Measurements from ENCODE around the gene BCL2L15. TPM values are rescaled to one million over a fixed set of nuclear protein-coding genes. Genes with fewer than 3 reads are reported as not detected.
A peak's percentile ranks its signal among the peaks of the same experiment; 100 is the strongest.

BCL2L15 gene
- total RNA-seq, 2 experiments from 2014 or later, result 0.98 to 1.1 TPM

DNA sequence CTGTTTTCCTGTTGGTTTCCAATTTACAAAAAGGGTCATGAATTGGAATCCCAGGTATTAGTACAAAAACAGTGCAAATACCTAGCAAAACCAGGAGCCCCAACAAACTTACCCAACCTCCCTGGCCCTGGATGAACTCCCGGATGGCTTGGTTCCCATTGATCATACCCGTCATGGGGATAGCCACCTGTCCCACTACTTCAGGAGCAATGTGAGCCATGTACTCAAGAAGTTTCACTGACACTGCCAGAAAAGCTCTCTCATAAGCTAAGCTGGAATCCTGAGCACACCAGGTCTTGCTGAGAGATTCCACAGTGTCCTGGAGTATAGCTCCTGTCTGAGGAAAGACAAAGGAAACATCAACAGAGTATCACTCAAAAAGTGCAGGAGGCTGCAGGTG is 5.7 kb downstream of the BCL2L15 start:
- Mint-ChIP-seq H3K9me3 (peaks cover 5% of the 10 kb centered on the region), H3K4me1 (peaks cover 42% of the 10 kb centered on the region), H3K27ac (peak overlapping the region; percentile 66), H3K36me3 (ENCODE audit: low read depth) (peaks cover 16% of the 10 kb centered on the region), H3K27me3 (no peaks in the 10 kb centered on the region), H3K4me3 (no peak overlapping the region)
- ChIA-PET CTCF (interaction anchor here (1.7 to 2.9 kb wide), 4 partner anchors 9 to 50 kb away, joined by 5 to 10 read pairs (median 6); no protein-coding TSS in a partner anchor), POLR2A (no interaction called here)
- no peak for DNase-seq

DNA sequence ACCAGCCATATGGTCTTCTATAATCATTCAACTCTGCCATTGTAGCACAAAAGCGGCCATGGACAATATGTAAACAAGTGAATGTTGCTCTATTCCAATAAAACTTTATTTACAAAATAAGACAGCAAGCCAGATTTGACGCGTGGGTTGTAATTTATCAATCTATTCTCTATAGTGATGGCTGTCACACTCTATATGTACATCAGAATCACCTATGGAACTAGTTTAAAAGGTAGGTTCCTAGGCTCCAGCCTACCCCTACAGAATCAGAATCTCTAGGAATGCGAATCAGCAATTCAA is 7.7 kb downstream of the BCL2L15 start:
- ChIA-PET CTCF (interaction anchor here (1.1 to 2.9 kb wide), 5 partner anchors 9 to 24 kb away, joined by 3 to 10 read pairs (median 4); no protein-coding TSS in a partner anchor), POLR2A (no interaction called here)
- Mint-ChIP-seq H3K27me3 (no peaks in the 10 kb centered on the region), H3K36me3 (ENCODE audit: low read depth) (peaks cover 16% of the 10 kb centered on the region), H3K9me3 (peaks cover 5% of the 10 kb centered on the region), H3K4me3 (no peak overlapping the region), H3K4me1 (peaks cover 51% of the 10 kb centered on the region), H3K27ac (peak overlapping the region; percentile 37)
- DNase-seq, result no peak

DNA sequence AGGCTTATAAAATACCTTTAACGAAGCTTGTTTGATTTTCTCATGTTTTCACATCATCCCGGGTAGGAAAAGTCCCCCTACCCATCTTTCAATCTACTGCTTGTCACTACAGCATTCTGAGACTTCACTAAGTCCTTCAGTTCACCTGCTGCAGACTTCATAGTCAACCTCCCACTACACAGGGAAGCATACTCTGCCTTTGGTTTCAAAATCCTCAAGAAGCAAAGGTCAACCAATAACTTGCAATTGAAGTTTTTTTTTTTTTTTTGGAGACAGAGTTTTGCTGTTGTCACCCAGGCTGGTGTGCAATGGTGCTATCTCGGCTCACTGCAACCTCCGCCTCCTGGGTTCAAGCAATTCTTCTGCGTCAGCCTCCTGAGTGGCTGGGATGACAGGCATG is 11.2 kb downstream of the BCL2L15 start:
- Mint-ChIP-seq H3K4me1 (peaks cover 70% of the 10 kb centered on the region), H3K27ac (no peak overlapping the region), H3K4me3 (no peak overlapping the region), H3K27me3 (no peaks in the 10 kb centered on the region), H3K9me3 (peaks cover 5% of the 10 kb centered on the region), H3K36me3 (ENCODE audit: low read depth) (peaks cover 16% of the 10 kb centered on the region)
- CTCF ChIA-PET, result interaction anchor here (0.8 to 2.2 kb wide), 9 partner anchors 12 to 64 kb away, joined by 3 to 7 read pairs (median 5); partner anchors contain the start of genes AP4B1 and BCL2L15
- POLR2A ChIA-PET, result interaction anchor here (1.5 kb wide), 1 partner anchor 28 kb away, joined by 6 read pairs; no protein-coding TSS in a partner anchor
- DNase-seq, result no peak

DNA sequence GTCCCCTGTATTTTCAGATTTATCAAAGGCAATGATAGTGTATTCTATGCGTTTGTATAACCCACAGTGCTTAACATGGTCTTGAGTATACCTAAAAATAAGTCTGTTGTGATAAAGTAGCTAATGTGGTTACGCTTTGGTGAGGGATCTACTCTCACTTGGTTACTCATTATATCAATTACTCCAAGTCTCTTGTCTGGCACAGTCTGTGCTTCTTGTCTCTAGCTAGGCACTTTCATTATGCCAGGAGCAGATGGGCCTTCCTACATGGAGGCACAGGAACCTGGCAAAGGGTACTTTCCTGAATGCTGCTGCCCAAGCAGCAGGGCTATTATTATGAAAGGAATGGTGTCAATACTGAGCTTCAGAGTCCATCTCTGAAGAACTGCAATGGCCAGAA is 11.7 kb downstream of the BCL2L15 start:
- Mint-ChIP-seq H3K36me3 (ENCODE audit: low read depth) (peaks cover 16% of the 10 kb centered on the region), H3K4me3 (no peak overlapping the region), H3K9me3 (peaks cover 5% of the 10 kb centered on the region), H3K4me1 (peaks cover 65% of the 10 kb centered on the region), H3K27ac (no peak overlapping the region), H3K27me3 (no peaks in the 10 kb centered on the region)
- ChIA-PET POLR2A (interaction anchor here (1.5 kb wide), 1 partner anchor 28 kb away, joined by 6 read pairs; no protein-coding TSS in a partner anchor), CTCF (interaction anchor here (0.8 to 2.2 kb wide), 9 partner anchors 12 to 65 kb away, joined by 3 to 7 read pairs (median 5); partner anchors contain the start of genes AP4B1 and BCL2L15)
- no peak for DNase-seq

DNA sequence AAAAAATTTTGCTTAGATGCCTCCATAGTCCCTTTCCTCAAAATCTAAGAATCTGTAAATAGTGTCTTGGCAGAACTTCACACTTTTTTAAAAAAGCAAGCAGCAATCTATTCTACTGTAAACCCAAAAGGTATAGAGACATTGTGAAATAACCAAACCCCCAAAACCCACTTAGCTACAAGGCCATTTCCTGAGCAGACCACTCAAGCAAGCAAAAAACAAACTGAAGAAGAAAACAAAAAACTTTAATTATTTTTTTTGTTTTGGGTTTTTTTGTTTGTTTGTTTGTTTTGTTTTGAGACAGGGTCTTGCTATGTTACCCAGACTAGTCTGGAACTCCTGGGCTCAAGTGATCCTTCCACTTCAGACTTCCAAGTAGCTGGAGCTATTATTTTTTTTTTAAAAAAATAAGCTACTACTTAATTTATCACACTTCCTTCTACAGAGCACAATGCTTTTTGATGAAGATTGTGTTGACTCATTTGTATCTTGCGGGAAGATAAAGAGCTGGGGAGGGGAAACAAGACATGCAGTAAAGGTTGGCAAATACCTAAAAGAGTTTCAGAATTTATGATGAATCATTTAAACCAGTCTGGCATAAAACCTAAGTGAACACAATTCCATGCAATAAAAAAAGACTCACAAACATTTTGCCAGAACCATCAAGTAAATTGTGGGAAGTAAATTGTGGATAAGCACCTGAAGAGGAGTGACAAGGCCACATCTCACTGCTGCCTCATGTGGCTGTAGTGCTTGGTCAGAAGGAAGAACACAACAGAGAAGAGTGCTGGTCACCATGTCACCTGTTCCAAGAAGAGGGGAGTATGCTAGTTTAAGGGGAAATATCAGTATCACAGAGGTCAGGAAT is 13.1 kb downstream of the BCL2L15 start:
- POLR2A ChIA-PET, result interaction anchor here (1.2 kb wide), 1 partner anchor 30 kb away, joined by 4 read pairs; the partner anchor contains the start of gene AP4B1
- Mint-ChIP-seq H3K4me3 (no peak overlapping the region), H3K4me1 (peaks cover 63% of the 10 kb centered on the region), H3K36me3 (ENCODE audit: low read depth) (peaks cover 21% of the 10 kb centered on the region), H3K27me3 (no peaks in the 10 kb centered on the region), H3K27ac (peak overlapping the region; percentile 75), H3K9me3 (peaks cover 4% of the 10 kb centered on the region)
- CTCF ChIA-PET, result interaction anchor here (0.9 to 2.2 kb wide), 5 partner anchors 10 to 50 kb away, joined by 3 to 7 read pairs (median 3); no protein-coding TSS in a partner anchor
- DNase-seq, result no peak

DNA sequence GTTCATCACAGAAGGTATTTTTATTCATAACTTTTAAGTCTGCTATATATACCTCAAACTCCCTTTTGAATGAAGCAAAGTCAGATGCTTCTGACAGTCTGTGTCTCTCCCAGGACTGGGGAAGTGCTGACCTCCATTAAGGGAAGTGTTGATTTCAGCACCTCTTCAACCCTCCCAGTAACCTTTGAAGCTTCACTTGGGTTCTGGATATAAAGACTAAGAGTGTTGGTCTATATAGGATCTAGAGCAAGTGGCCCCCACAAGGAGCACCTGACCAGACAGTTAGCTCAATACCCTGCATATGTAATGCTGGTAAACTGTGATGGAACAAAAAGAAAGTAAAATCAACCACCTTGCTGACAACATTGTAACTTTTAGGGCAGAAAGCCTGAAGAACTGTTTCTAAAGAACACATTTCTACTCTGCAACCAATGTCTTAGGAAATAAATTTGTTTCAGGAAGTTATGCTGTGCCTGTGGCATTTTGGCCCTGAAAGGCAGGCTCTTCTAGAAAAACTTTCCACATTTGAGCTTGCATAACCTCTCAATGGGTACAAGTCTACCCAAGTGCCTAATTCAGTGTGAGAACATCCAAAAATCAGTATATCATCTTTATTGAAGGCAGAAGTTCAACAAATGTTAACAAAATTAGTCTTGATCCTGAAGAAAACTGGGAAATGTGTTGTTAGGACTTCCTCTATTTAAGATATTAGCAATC is 15.0 kb downstream of the BCL2L15 start:
- ChIA-PET CTCF (no interaction called here), POLR2A (interaction anchor here (0.9 kb wide), 1 partner anchor 32 kb away, joined by 3 read pairs; the partner anchor contains the start of gene AP4B1)
- peak; percentile 18 for DNase-seq
- Mint-ChIP-seq H3K27ac (peak overlapping the region; percentile 98), H3K9me3 (peaks cover 4% of the 10 kb centered on the region), H3K36me3 (ENCODE audit: low read depth) (peaks cover 34% of the 10 kb centered on the region), H3K4me3 (peak overlapping the region; percentile 92), H3K4me1 (peaks cover 72% of the 10 kb centered on the region), H3K27me3 (no peaks in the 10 kb centered on the region)

DNA sequence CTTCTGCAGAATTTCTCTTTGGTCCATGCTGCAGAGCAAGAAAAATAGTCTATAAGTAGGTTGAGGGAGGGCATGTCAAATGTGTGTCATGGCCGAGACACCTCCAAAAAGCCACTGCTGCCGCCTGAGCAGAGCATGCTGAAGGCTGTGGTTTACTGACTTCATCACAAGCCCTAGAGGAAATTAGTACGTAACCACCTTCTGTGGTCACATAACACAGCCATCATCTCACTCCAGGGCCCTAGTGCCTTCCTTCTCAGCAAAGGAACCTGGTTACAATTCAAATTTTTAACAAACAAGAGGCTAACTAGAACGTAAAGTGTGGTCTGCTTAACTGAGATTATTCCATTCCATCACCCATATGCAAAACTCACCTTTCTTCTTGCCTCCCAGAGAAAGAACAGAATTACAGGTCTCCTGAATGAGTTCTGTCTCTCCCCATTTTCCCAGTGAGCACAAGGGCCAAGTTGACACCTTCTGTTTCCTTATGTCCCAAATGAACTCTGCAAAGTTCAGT is 15.7 kb downstream of the BCL2L15 start, which contains the start of gene PTPN22:
Gene PTPN22 (minus strand): TSS at position 116 of the 517 bp plus-strand sequence.
- no peaks in the 10 kb centered on the region for H3K27me3 Mint-ChIP-seq
- POLR2A ChIA-PET, result interaction anchor here (0.9 kb wide), 1 partner anchor 32 kb away, joined by 3 read pairs; the partner anchor contains the start of gene AP4B1
- peak; percentile 90 for DNase-seq
- H3K4me3 Mint-ChIP-seq, result peak within 1 kb of the TSS; percentile 92
- no peaks in the 10 kb centered on the region for H3K9me3 Mint-ChIP-seq
- peak within 1 kb of the TSS; percentile 98 for H3K27ac Mint-ChIP-seq
- peaks cover 36% of the 10 kb centered on the region for H3K36me3 Mint-ChIP-seq (ENCODE audit: low read depth)
- H3K4me1 Mint-ChIP-seq, result peaks cover 73% of the 10 kb centered on the region
- CTCF ChIA-PET, result no interaction called here

DNA sequence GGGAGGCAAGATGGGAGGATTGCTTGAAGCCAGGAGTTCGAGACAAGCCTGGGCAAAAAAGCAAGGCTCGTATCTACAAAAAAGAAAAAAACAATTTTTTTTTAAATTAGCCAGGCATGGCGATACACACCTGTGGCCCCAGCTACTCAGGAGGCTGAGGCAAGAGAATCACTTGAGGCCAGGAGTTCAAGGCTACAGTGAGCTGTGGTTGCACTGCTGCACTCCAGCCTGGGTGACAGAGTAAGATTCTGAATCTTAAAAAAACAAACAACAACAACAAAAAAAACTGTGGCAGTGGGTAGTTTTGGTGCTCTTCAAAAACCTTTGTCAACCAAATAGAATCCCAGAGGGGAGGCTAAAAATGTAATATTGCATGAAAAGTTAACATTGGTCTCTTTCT is 16.6 kb downstream of the BCL2L15 start:
- H3K9me3 Mint-ChIP-seq, result no peaks in the 10 kb centered on the region
- peaks cover 73% of the 10 kb centered on the region for H3K4me1 Mint-ChIP-seq
- peaks cover 38% of the 10 kb centered on the region for H3K36me3 Mint-ChIP-seq (ENCODE audit: low read depth)
- H3K4me3 Mint-ChIP-seq, result peak overlapping the region; percentile 92
- DNase-seq, result peak; percentile 31
- peak overlapping the region; percentile 98 for H3K27ac Mint-ChIP-seq
- POLR2A ChIA-PET, result interaction anchor here (0.5 kb wide), 1 partner anchor 11 kb away, joined by 4 read pairs; no protein-coding TSS in a partner anchor
- H3K27me3 Mint-ChIP-seq, result no peaks in the 10 kb centered on the region
- CTCF ChIA-PET, result interaction anchor here (1.5 to 2.4 kb wide), 2 partner anchors 11 to 16 kb away, joined by 7 to 15 read pairs; partner anchors contain the start of gene BCL2L15

DNA sequence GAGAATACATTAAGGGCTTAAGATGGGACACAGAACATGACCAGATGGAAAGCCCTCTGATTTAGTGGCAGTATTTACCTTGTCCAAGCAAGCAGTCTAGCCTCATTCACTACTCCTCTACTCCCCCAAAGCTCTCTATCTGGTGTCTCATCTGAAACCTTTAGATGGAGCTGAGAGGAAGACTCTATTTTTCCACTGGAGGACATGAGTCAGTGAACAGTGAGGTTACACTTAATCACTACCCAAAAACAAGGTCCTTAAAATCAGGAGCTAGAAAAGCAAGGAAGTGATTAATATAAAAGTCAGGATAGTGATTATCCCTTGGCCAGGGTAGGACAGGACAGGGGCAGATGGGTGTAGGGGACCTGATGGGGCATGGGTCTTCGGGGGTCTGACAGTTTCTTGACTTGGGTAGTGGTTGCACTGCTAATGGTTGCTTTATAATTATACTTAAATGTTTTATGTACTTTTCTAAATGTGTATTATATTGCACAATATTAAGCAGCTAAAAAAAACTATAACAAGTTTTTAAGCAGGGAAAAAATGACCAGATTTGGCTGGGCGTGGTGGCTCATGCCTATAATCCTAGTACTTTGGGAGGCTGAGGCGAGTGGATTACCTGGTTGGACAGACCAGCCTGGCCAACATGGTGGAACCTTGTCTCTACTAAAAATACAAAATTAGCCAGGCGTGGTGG is 18.8 kb downstream of the BCL2L15 start:
- Mint-ChIP-seq H3K36me3 (ENCODE audit: low read depth) (peaks cover 49% of the 10 kb centered on the region), H3K27me3 (no peaks in the 10 kb centered on the region), H3K4me3 (peak overlapping the region; percentile 92), H3K9me3 (no peaks in the 10 kb centered on the region), H3K27ac (peak overlapping the region; percentile 79), H3K4me1 (peaks cover 60% of the 10 kb centered on the region)
- no peak for DNase-seq
- ChIA-PET POLR2A (interaction anchor here (0.6 kb wide), 1 partner anchor 36 kb away, joined by 4 read pairs; no protein-coding TSS in a partner anchor), CTCF (interaction anchor here (1.0 to 2.4 kb wide), 4 partner anchors 9 to 35 kb away, joined by 4 to 15 read pairs (median 8); no protein-coding TSS in a partner anchor)

DNA sequence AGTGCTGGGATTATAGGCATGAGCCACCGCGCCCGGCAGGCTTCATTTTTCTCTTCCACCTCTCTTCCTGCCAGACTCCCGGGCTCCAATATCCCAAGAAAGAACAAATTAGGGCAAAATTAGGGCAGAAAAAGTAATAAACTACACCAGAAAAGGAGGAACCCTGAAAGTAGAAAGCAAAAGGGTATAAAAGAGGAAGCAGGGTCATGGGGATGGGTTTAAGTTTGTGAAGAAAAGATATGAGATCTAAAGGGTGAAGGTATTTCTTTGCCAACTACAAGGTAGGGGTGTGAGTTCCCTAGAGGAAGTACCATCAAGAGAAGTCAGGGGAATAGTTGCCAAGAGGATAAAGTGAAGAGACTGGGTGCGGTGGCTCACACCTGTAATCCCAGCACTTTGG is 25.7 kb downstream of the BCL2L15 start:
- no peak overlapping the region for H3K4me3 Mint-ChIP-seq
- H3K36me3 Mint-ChIP-seq (ENCODE audit: low read depth), result peaks cover 48% of the 10 kb centered on the region
- H3K27me3 Mint-ChIP-seq, result no peaks in the 10 kb centered on the region
- DNase-seq, result no peak
- H3K9me3 Mint-ChIP-seq, result no peaks in the 10 kb centered on the region
- ChIA-PET CTCF (interaction anchor here (1.1 to 1.2 kb wide), 3 partner anchors 22 to 80 kb away, joined by 3 to 5 read pairs (median 3); no protein-coding TSS in a partner anchor), POLR2A (no interaction called here)
- H3K4me1 Mint-ChIP-seq, result peaks cover 46% of the 10 kb centered on the region
- no peak overlapping the region for H3K27ac Mint-ChIP-seq

DNA sequence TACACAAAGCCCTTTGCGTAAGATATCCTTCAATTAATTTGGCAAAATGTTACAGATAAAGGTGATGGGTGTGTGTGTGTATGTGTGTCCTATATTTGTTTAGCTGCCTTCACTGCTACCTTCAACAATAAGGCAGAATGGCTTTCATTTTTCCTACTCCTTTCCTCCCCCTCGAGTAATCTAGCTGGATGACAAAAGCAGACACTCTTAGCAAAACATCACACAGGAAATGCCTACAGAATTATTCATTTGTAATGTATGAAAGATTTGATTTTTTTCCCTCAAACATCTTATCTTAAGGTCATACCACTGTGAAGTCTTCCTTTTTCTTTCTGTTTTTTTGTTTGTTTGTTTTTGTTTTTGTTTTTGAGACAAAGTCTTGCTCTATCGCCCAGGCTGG is 26.5 kb downstream of the BCL2L15 start:
- Mint-ChIP-seq H3K9me3 (no peaks in the 10 kb centered on the region), H3K36me3 (ENCODE audit: low read depth) (peaks cover 54% of the 10 kb centered on the region)
- POLR2A ChIA-PET, result interaction anchor here (1.5 kb wide), 1 partner anchor 68 kb away, joined by 3 read pairs; the partner anchor contains the start of gene HIPK1

More for the DNA sequence above, 26.5 kb downstream of the BCL2L15 start:
- Mint-ChIP-seq H3K4me1 (peaks cover 48% of the 10 kb centered on the region), H3K27me3 (no peaks in the 10 kb centered on the region), H3K27ac (no peak overlapping the region), H3K4me3 (no peak overlapping the region)
- DNase-seq, result no peak
- CTCF ChIA-PET, result interaction anchor here (0.7 to 3.5 kb wide), 2 partner anchors 9 to 10 kb away, joined by 3 to 15 read pairs; no protein-coding TSS in a partner anchor
